Liver (tissue), 9 donors: ENCODE measurements around the gene WDR49. TPM values are rescaled to one million over a fixed set of nuclear protein-coding genes. Genes with fewer than 3 reads are reported as not detected.

Experiments used
- DNase-seq: peaks from one replicate; pipeline ENCODE4 v3.0.0-alpha.2; 2017; ENCODE audit warnings: low spot score
- H3K27ac ChIP-seq, 2 donors: one replicate each; pipeline ENCODE4 v1.7.0; 2013; ENCODE audit warnings: inconsistent platforms in 2 of 2, low read length in 2 of 2, control low read depth in 1 of 2, low read depth in 1 of 2, mild to moderate bottlenecking in 1 of 2
- H3K27me3 ChIP-seq, 4 donors: one replicate each; pipeline versions ENCODE4 v1.6.1 to v1.7.0; 2013; ENCODE audit warnings: low read length in 3 of 4, inconsistent platforms in 1 of 4, mild to moderate bottlenecking in 1 of 4, moderate library complexity in 1 of 4; ENCODE audit not compliant: control insufficient read depth in 4 of 4, insufficient read depth in 4 of 4
- H3K36me3 ChIP-seq, 4 donors: one replicate each; pipeline versions ENCODE4 v1.6.1 to v1.7.0; 2013; ENCODE audit warnings: low read length in 3 of 4, mild to moderate bottlenecking in 3 of 4, low read depth in 1 of 4, moderate library complexity in 1 of 4; ENCODE audit not compliant: control insufficient read depth in 4 of 4, insufficient read depth in 3 of 4
- H3K4me1 ChIP-seq, 4 donors: one replicate each; pipeline versions ENCODE4 v1.6.1 to v1.7.0; 2013; ENCODE audit warnings: low read length in 3 of 4, mild to moderate bottlenecking in 3 of 4, moderate library complexity in 1 of 4; ENCODE audit not compliant: control insufficient read depth in 4 of 4, insufficient read depth in 4 of 4
- H3K4me3 ChIP-seq, 3 donors: one replicate each; pipeline versions ENCODE4 v1.6.1 to v1.7.0; 2013; ENCODE audit warnings: low read length in 3 of 3, control low read depth in 1 of 3, low read depth in 1 of 3, mild to moderate bottlenecking in 1 of 3
- H3K9ac ChIP-seq, 2 donors: one replicate each; pipeline ENCODE4 v1.7.0; 2013; ENCODE audit warnings: low read length in 2 of 2, mild to moderate bottlenecking in 2 of 2, moderate library complexity in 2 of 2, control low read depth in 1 of 2, low read depth in 1 of 2
- H3K9me3 ChIP-seq, 4 donors: one replicate each; pipeline versions ENCODE4 v1.6.1 to v1.7.0; 2013; ENCODE audit warnings: low read length in 3 of 4; ENCODE audit not compliant: control insufficient read depth in 4 of 4
- ATF3 ChIP-seq: IDR thresholded peaks from 2 replicates; pipeline ENCODE4 v1.6.1; 2016; ENCODE audit warnings: antibody characterized with exemption
- EGR1 ChIP-seq, 2 donors: IDR thresholded peaks; 2 replicates each; pipeline ENCODE4 v1.6.1; 2016 to 2018; ENCODE audit warnings: antibody characterized with exemption in 2 of 2, low read depth in 2 of 2
- FOXA1 ChIP-seq: IDR thresholded peaks from 2 replicates; pipeline ENCODE4 v1.6.1; 2016; ENCODE audit warnings: antibody characterized with exemption
- JUND ChIP-seq, 2 donors: IDR thresholded peaks; 2 replicates each; pipeline ENCODE4 v1.6.1; 2016; ENCODE audit warnings: antibody characterized with exemption in 2 of 2
- MAX ChIP-seq: IDR thresholded peaks from 2 replicates; pipeline ENCODE4 v1.6.1; 2016; ENCODE audit warnings: antibody characterized with exemption
- RAD21 ChIP-seq, 2 donors: IDR thresholded peaks; 2 replicates each; pipeline ENCODE4 v1.6.1; 2016; ENCODE audit warnings: antibody characterized with exemption in 2 of 2, mild to moderate bottlenecking in 2 of 2
- REST ChIP-seq: IDR thresholded peaks from 2 replicates; pipeline ENCODE4 v1.6.1; 2016; ENCODE audit warnings: antibody characterized with exemption, mild to moderate bottlenecking
- RXRA ChIP-seq, 2 donors: IDR thresholded peaks; 2 replicates each; pipeline ENCODE4 v1.6.1; 2017 to 2018; ENCODE audit warnings: antibody characterized with exemption in 2 of 2, mild to moderate bottlenecking in 1 of 2
- SP1 ChIP-seq: IDR thresholded peaks from 2 replicates; pipeline ENCODE4 v1.6.1; 2018; ENCODE audit warnings: antibody characterized with exemption, mild to moderate bottlenecking
- YY1 ChIP-seq: IDR thresholded peaks from 2 replicates; pipeline ENCODE4 v1.6.1; 2016; ENCODE audit warnings: antibody characterized with exemption, mild to moderate bottlenecking
- WGBS: extraction: QIAGEN DNeasy Blood & Tissue Kit; methylation state at CpG from one replicate; pipeline ENCODE4 v1.1.7; 2013; 5-methylcytosine and 5-hydroxymethylcytosine counted together
- polyA plus RNA-seq, 2 donors: library from polyadenylated mRNA; stranded (reverse) in 1 of 2; unstranded in 1 of 2; fragments of 200-250 nt in 1 of 2; fragments of >200 nt in 1 of 2; fragmentation: Nextera tagmentation in 1 of 2; extraction: Ambion mirVana in 1 of 2; gene quantifications; one replicate each; pipeline versions ENCODE4 v1.2.1 to v1.2.3, GENCODE V29; 2013 to 2015
- total RNA-seq, 2 donors: library from RNA; depleted of rRNA; stranded (reverse); fragments of >200 nt; gene quantifications; one replicate each; pipeline ENCODE4 v1.2.3, GENCODE V29; 2014
- donor health status: healthy.
- donor health status: healthy.
- donor health status: healthy.
- donor health status: healthy.
- donor health status: healthy.

Gene WDR49
- total and polyA plus RNA-seq, 4 donors: 0.23 to 0.42 TPM; not detected in 2

- no peak for TF ChIP-seq YY1
- TF ChIP-seq FOXA1: no peak
- TF ChIP-seq ATF3: no peak
These were observed 93.8 kb downstream of the WDR49 start (continued) for GRCh38 chr3:167559924-167560323.

- no peaks in the 10 kb centered on the region for H3K9me3 ChIP-seq
- H3K27me3 ChIP-seq: no peaks in the 10 kb centered on the region
- TF ChIP-seq YY1 (no peak), SP1 (no peak), ATF3 (no peak)
- no peaks in the 10 kb centered on the region for H3K36me3 ChIP-seq
- H3K4me1 ChIP-seq: no peaks in the 10 kb centered on the region
- WGBS: 75% methylated on average over 3 of the region's 3 CpGs
- no peak overlapping the region for H3K4me3 ChIP-seq
- H3K9ac ChIP-seq: no peak overlapping the region
- H3K27ac ChIP-seq: no peak overlapping the region
- DNase-seq: no peak
These were observed 98.8 kb downstream of the WDR49 start for GRCh38 chr3:167554898-167555297.

GRCh38 chr3:167538081-167538480 lies 115.7 kb downstream of the WDR49 start:
- H3K9me3 ChIP-seq: peaks cover 0 to 2% (median 0%) of the 10 kb centered on the region in 4 donors
- H3K4me3 ChIP-seq: no peak overlapping the region
- no peaks in the 10 kb centered on the region for H3K4me1 ChIP-seq
- H3K27me3 ChIP-seq: no peaks in the 10 kb centered on the region
- TF ChIP-seq RXRA (IDR thresholded peaks at IDR 0.05): no peak
- TF ChIP-seq EGR1 (IDR thresholded peaks at IDR 0.05; ENCODE audit: low read depth in 2 of 2): no peak
- no peak for TF ChIP-seq REST
- no peak for TF ChIP-seq MAX
- TF ChIP-seq JUND (IDR thresholded peaks at IDR 0.05): no peak
- H3K27ac ChIP-seq: no peak overlapping the region
- no peak for DNase-seq
- 45% methylated on average over 1 of the region's 1 CpG for WGBS
- H3K9ac ChIP-seq: no peak overlapping the region
- no peaks in the 10 kb centered on the region for H3K36me3 ChIP-seq

- no peak overlapping the region for H3K9ac ChIP-seq
- no peak overlapping the region for H3K27ac ChIP-seq
- no peaks in the 10 kb centered on the region for H3K36me3 ChIP-seq
- TF ChIP-seq MAX (no peak), RAD21 (IDR thresholded peaks at IDR 0.05) (peak in 1 of 2 donors; percentile 8)
- DNase-seq: peak; percentile 40
- no peak overlapping the region for H3K4me3 ChIP-seq
- no peaks in the 10 kb centered on the region for H3K4me1 ChIP-seq
- no peaks in the 10 kb centered on the region for H3K27me3 ChIP-seq
- H3K9me3 ChIP-seq: no peaks in the 10 kb centered on the region
These were observed 132.8 kb downstream of the WDR49 start for GRCh38 chr3:167521006-167521355.
